Neural crest cell (in vitro differentiated cells): ENCODE measurements around the gene UBE4B. TPM values are rescaled to one million over a fixed set of nuclear protein-coding genes. Genes with fewer than 3 reads are reported as not detected.

Experiments
- DNase-seq: peaks from one replicate; pipeline ENCODE4 v3.0.0; 2021; ENCODE audit warnings: low read depth, mixed read lengths, low spot score
- H3K27ac Mint-ChIP-seq: one replicate; pipeline ENCODE4 v1.8.0; 2021; ENCODE audit warnings: mild to moderate bottlenecking, mixed read lengths; ENCODE audit not compliant: unreplicated experiment
- H3K27me3 Mint-ChIP-seq: 2 replicates; pipeline ENCODE4 v1.8.0; 2021; ENCODE audit warnings: low read depth, mild to moderate bottlenecking, mixed read lengths
- H3K36me3 Mint-ChIP-seq: 2 replicates; pipeline ENCODE4 v1.8.0; 2021; ENCODE audit warnings: low read depth, mild to moderate bottlenecking, mixed read lengths
- H3K4me1 Mint-ChIP-seq: 2 replicates; pipeline ENCODE4 v1.8.0; 2021; ENCODE audit warnings: mixed read lengths
- H3K4me3 Mint-ChIP-seq: one replicate; pipeline ENCODE4 v1.8.0; 2021; ENCODE audit warnings: mild to moderate bottlenecking, mixed read lengths
- H3K9me3 Mint-ChIP-seq: 2 replicates; pipeline ENCODE4 v1.8.0; 2021; ENCODE audit warnings: mixed read lengths
- total RNA-seq: library from RNA; stranded (reverse); gene quantifications from 2 replicates; pipeline ENCODE4 v1.2.1, GENCODE V29; 2021
- TF ChIP-seq, protein P1 (sequence below): fragments of 200-600 bp; sonication (generic); conservative IDR thresholded peaks from 2 replicates; pipeline ENCODE4 v1.5.0; 2021; ENCODE audit warnings: antibody characterized with exemption, mild to moderate bottlenecking

The UBE4B gene
- total RNA-seq, 1 donor from 2014 or later = 74.4 TPM

DNA sequence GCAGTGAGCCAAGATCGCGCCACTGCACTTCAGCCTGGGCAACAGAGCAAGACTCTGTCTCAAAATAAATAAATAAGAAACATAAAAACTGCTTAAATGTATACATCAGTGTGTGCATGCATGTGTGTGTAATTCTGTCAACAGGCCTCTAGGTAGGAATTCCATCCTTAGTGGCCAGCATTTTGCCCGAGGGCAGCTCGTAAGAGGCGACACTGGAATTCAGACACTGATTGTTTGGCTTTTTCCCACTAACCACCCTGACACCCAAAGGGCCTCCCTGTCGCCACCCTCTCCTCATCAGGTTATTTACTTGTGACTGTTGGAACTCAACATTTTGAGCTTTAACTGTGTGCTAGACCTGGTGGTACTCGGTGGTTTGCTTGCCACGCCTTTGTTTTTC is 113.6 kb downstream of the UBE4B start:
- no peaks in the 10 kb centered on the region for H3K27me3 Mint-ChIP-seq
- H3K4me3 Mint-ChIP-seq = no peak overlapping the region
- H3K36me3 Mint-ChIP-seq = peaks cover 8% of the 10 kb centered on the region
- TF ChIP-seq, protein P1, sequence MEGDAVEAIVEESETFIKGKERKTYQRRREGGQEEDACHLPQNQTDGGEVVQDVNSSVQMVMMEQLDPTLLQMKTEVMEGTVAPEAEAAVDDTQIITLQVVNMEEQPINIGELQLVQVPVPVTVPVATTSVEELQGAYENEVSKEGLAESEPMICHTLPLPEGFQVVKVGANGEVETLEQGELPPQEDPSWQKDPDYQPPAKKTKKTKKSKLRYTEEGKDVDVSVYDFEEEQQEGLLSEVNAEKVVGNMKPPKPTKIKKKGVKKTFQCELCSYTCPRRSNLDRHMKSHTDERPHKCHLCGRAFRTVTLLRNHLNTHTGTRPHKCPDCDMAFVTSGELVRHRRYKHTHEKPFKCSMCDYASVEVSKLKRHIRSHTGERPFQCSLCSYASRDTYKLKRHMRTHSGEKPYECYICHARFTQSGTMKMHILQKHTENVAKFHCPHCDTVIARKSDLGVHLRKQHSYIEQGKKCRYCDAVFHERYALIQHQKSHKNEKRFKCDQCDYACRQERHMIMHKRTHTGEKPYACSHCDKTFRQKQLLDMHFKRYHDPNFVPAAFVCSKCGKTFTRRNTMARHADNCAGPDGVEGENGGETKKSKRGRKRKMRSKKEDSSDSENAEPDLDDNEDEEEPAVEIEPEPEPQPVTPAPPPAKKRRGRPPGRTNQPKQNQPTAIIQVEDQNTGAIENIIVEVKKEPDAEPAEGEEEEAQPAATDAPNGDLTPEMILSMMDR = no peak
- no peak overlapping the region for H3K27ac Mint-ChIP-seq
- H3K4me1 Mint-ChIP-seq = peaks cover 4% of the 10 kb centered on the region
- DNase-seq = no peak
- no peaks in the 10 kb centered on the region for H3K9me3 Mint-ChIP-seq

DNA sequence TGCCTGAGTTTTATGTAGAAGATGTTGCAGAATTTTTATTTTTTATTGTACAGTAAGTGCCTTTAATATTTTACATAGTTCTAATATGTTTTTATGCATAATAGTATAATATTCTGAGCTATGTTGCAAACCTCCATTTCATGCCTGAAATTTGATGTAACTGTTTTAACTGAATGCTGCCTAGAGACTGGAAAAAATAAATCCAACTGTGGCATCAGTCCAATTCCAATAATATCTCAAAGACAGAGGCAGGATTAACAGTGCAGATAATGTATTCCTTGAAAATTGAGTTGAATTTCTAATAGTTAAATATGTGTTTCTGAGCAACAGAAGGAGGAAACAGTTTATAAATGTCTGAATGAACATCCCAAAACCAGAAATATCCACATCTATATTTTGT is 116.5 kb downstream of the UBE4B start:
- TF ChIP-seq, protein P1 = no peak
- Mint-ChIP-seq H3K27me3 (no peaks in the 10 kb centered on the region), H3K4me3 (no peak overlapping the region), H3K36me3 (peaks cover 6% of the 10 kb centered on the region), H3K9me3 (no peaks in the 10 kb centered on the region), H3K4me1 (no peaks in the 10 kb centered on the region), H3K27ac (no peak overlapping the region)
- no peak for DNase-seq

DNA sequence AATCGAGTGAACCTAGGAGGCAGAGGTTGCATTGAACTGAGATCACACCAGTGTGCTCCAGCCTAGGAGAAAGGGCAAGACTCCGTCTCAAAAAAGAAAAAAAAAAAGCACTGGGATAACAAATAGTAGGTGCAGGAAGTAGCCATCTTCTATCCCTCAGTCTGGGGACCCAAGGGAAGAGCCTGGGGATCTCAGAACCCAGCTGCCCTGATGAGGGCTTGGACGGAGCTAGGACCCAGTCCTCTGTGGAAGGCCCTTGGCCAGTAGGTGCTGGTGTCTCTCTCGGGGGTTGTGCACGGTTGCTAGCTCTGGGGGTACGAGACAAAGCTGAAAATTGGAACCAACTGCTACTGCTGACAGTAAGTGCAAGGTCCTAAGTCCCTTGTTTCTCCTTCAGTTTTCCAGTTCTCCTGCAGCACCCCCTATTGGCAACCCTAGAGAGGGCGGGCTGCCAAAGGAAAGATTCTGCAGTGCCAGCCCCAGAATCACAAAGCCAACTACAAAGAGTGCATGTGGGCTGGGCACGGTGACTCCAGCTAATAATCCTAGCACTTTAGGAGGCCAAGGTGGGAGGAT is 120.0 kb downstream of the UBE4B start:
- Mint-ChIP-seq H3K4me3 (no peak overlapping the region), H3K4me1 (peaks cover 7% of the 10 kb centered on the region), H3K27ac (no peak overlapping the region), H3K9me3 (no peaks in the 10 kb centered on the region), H3K27me3 (no peaks in the 10 kb centered on the region), H3K36me3 (peaks cover 5% of the 10 kb centered on the region)
- TF ChIP-seq, protein P1 = peak; percentile 70
- peak; percentile 58 for DNase-seq

DNA sequence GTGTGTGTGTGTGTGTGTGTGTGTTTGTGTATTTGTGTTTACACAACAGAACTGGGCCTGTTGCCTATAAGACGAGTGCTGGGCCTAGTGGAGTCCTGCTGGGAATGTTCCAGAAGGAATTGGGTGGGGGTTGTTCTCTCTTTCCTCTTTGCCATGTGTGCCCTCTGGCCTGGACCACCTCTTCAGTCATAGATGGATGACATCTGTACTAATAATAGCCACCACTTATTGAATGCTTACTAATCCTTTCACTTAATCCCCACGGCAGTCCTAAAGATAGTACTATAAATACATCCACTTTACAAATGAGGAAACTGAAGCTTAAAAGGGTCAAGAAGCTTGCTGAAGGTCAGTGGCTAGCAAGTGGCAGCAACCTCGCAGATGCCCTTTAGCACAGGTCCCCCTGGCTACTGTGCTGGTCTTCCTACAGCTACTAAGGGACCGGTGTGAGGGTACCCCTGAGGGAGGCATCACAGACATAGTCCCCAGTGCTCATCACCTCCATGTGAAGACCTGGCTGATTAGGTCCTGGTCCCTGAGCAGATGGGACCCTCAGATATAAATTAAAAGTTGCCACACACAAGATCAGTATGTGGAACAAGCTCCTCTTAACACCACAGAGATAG is 122.4 kb downstream of the UBE4B start:
- Mint-ChIP-seq H3K4me3 (no peak overlapping the region), H3K36me3 (peaks cover 15% of the 10 kb centered on the region), H3K4me1 (peaks cover 10% of the 10 kb centered on the region), H3K9me3 (no peaks in the 10 kb centered on the region), H3K27me3 (no peaks in the 10 kb centered on the region), H3K27ac (peak overlapping the region; percentile 39)
- TF ChIP-seq, protein P1 = no peak
- DNase-seq = no peak

DNA sequence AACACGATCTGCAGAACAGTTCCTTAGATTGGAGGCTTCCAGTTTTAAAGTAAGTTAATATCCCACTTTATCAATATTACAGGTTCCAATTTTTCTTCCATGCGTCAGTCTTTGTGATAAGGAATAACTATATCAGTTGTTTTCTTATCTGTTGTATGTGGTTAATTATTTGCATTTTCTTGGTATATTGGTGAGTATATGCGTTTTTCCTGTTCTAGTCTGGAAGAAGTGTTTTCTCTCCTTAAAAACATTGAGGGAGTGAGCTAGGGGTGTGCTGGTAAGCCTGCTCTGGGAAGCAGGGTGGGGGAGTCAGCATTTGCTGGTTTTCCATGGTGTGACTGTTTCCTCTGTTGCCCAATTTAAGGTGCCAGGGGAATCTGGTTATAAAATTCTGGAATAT is 127.4 kb downstream of the UBE4B start:
- Mint-ChIP-seq H3K27ac (peak overlapping the region; percentile 82), H3K4me1 (peaks cover 13% of the 10 kb centered on the region), H3K27me3 (no peaks in the 10 kb centered on the region), H3K4me3 (no peak overlapping the region), H3K9me3 (no peaks in the 10 kb centered on the region), H3K36me3 (peaks cover 21% of the 10 kb centered on the region)
- TF ChIP-seq, protein P1 = no peak
- DNase-seq = no peak
